NOMO-1 (cell line): ENCODE results near the gene NBPF6.
"Not testable (repeated sequence)": the region's sequence is repeated elsewhere in the genome, so short reads cannot be mapped to it uniquely, and the experiment has no call there.

Experiments used
- DNase-seq, 2 experiments: peaks; one replicate each; lab custom pipeline; 2025; ENCODE audit not compliant: unreplicated experiment in 2 of 2; lab: John Stamatoyannopoulos, UW

NBPF6 gene

GRCh38 chr1:108450043-108450442, at the start of gene NBPF6:
Gene NBPF6, plus strand, starts transcription at chr1:108450343. Its CDS starts 259 bp downstream, at chr1:108450602.
- not testable (repeated sequence) for DNase-seq

GRCh38 chr1:108411098-108411833, 38.9 kb upstream of the NBPF6 start:
- not testable (repeated sequence) for DNase-seq

GRCh38 chr1:108420129-108420528, 30.0 kb upstream of the NBPF6 start:
- DNase-seq, result not testable (repeated sequence)

GRCh38 chr1:108421061-108421916, 28.9 kb upstream of the NBPF6 start:
- DNase-seq, result not testable (repeated sequence)

- not testable (repeated sequence) for DNase-seq
Measured at GRCh38 chr1:108426877-108427276, 23.3 kb upstream of the NBPF6 start.

- DNase-seq, result not testable (repeated sequence)
Measured at GRCh38 chr1:108432002-108432401, 18.1 kb upstream of the NBPF6 start.

GRCh38 chr1:108433404-108433803, 16.7 kb upstream of the NBPF6 start:
- DNase-seq, result not testable (repeated sequence)

- not testable (repeated sequence) for DNase-seq
Measured at GRCh38 chr1:108438536-108438935, 11.6 kb upstream of the NBPF6 start.

- not testable (repeated sequence) for DNase-seq
Measured at GRCh38 chr1:108454521-108454920, 4.4 kb downstream of the NBPF6 start.

GRCh38 chr1:108458661-108459060, 8.5 kb downstream of the NBPF6 start:
- not testable (repeated sequence) for DNase-seq

- DNase-seq, result not testable (repeated sequence)
Measured at GRCh38 chr1:108461758-108462157, 11.6 kb downstream of the NBPF6 start.

- DNase-seq, result not testable (repeated sequence)
Measured at GRCh38 chr1:108463962-108464361, 13.8 kb downstream of the NBPF6 start.

GRCh38 chr1:108466166-108466565, 16.0 kb downstream of the NBPF6 start:
- DNase-seq, result not testable (repeated sequence)

GRCh38 chr1:108467155-108467554, 17.0 kb downstream of the NBPF6 start:
- not testable (repeated sequence) for DNase-seq

GRCh38 chr1:108470750-108471149, 20.6 kb downstream of the NBPF6 start:
- not testable (repeated sequence) for DNase-seq

GRCh38 chr1:108474516-108474915, 24.4 kb downstream of the NBPF6 start:
- not testable (repeated sequence) for DNase-seq

- no peak for DNase-seq
Measured at GRCh38 chr1:108478429-108479015, 28.4 kb downstream of the NBPF6 start.

- no peak for DNase-seq
Measured at GRCh38 chr1:108482708-108483107, 32.6 kb downstream of the NBPF6 start.

GRCh38 chr1:108485990-108486389, 35.8 kb downstream of the NBPF6 start:
- DNase-seq, result not testable (repeated sequence)

- DNase-seq, result not testable (repeated sequence)
Measured at GRCh38 chr1:108486707-108487106, 36.6 kb downstream of the NBPF6 start.

GRCh38 chr1:108495008-108495407, 44.9 kb downstream of the NBPF6 start:
- DNase-seq, result not testable (repeated sequence)
